GM18861 (cell line): ENCODE results near the gene TARP.
A peak's percentile ranks its signal among the peaks of the same experiment; 100 is the strongest.

Experiments used
- ATAC-seq: cut with Tn5 transposase; IDR thresholded peaks from one replicate; pipeline ENCODE4 v1.9.1; 2021; ENCODE audit not compliant: unreplicated experiment

Gene TARP

DNA sequence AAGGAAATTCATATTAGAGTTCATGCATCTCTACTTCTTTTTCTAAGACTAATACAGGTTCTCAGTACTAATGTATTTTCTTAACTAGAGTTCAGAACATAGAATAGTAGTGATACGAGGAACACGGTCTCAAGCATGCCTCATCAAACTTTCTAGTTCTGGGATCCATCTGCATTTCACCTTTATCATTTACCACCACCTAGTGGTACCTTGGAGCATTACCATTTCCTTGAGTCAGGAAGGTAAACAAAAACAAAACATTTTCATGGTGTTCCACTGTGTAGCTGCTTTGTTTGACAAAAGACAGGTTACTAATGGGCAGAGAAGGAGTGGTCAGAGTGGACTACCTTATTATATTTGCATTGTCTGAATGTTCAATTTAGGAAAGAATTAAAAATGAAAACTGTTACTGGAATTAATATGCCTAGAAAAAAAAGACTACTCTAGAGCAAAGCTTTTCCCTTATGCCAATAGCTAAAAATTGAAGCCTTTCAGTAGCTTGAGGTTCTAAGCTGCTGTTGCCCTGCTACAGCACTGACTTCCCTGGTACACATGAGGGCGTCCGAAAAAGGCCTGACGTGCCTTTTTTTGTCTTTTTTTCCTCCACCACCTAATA, 50.8 kb downstream of the TARP start:
- no peak for ATAC-seq

DNA sequence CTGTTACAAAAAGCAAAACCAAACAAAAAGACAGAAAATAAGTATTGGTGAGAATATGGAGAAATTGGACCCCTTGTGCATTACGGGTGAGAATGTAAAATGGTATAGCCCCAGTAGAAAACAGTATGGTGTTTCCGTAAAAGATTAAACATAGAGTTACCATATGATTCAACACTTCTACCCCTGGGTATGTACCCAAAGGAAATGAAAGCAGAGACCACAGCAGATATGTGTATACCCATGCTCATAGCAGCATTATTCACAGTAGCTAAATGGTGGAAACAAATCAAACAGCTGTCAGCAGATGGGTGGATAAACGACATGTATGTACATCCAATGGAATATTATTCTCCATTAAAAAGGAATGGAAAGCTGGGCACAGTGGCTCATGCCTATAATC, 53.0 kb downstream of the TARP start:
- ATAC-seq, result peak; percentile 84

DNA sequence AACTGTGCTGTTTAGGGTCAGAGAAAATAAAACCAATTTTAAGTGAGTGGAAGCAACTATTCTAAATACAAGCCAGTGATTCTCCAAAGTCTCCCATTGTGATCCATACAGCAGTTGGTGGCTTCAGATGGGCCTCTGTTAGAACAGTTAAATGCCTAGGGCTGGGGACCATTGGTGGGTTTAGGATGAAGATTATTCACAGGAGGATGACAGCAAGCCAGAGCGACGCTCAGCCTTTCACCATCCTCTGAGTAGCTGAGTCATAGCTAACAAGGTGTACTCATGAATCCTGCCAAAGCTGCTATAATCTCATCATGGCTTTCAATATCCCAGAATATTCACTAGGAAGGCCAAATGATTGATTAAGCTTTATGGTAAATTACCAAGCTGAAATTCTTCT, 55.8 kb downstream of the TARP start:
- no peak for ATAC-seq

DNA sequence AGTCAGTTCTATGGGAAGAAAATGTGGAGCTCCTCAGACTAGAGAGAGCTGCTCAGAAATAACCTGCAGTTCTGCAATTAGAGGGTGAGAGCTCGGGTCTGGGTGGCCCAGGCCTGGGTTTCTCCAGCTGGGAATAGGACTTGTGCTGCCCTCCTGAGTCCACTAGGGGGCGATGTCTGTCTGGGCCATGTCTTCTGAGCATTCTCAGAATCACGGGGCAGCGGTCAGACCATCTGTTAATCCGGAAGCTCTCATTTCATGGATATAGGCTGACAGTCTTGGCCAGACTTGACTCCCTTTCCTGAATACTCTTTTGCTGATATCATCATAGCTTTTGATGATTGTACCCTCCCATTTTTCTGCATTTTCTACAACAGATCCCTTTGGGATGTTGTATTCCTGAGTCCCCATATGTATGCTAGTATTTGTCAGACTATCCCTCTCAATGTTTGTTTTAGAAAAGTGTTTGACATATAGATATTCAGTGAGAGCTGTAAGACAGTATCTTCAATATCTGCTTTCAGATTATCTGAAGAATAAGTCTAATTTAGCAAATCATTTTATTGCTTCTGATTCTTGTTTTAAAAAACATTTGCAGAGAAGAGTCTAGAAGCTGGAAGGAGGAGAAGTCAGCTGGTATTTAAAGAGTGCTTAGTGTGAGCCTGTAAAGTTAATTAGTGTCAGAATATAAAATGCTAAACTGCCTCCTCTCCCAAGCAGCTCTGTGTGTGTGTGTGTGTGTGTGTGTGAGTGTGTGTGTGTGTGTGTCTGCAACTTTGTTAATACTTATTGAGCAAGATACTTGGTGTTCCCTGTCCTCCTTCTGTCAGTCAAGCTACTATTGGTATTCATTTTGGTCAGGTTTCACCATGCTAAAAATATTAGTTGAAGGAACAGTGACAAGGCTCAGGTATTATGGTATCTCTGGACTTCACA, 57.4 kb downstream of the TARP start:
- peak; percentile 64 for ATAC-seq

DNA sequence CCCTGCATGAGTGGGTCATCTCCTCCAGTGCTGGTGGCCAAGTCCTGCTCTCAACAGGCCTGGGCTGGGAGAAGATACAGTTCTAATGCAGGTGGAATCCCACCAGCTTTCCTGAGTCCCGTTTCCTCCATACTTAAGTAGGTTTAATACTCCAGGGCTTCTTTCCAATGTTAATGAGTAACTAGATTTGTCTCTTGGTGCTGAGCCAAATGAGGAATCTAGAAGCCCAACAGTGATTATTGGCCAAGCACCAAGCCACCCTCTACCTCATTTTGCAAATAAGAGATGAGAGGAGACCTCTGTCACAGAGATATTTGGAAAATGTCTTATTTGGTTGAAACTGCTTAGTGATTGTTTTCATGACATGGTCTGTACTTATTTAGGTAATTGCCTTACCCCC, 58.3 kb downstream of the TARP start:
- no peak for ATAC-seq

DNA sequence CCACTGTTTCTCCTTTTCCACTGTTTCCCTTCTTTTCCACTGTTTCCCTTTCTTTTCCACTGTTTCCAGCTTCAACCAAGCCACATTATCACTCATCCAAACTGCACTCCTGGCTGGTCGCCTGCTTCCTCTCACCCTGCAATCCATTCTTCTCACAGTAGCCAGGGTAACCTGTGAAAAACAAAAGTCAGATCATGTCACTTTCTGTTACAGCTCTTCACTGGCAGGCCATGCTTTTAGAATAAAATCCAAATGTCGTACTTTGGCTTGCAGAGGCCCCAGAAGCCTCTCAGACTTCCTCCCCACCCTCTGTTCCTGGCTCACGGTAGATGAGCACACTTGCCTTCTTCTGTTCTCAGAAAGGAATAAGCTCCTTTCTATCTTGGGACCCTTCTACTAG, 61.5 kb downstream of the TARP start:
- ATAC-seq, result no peak

DNA sequence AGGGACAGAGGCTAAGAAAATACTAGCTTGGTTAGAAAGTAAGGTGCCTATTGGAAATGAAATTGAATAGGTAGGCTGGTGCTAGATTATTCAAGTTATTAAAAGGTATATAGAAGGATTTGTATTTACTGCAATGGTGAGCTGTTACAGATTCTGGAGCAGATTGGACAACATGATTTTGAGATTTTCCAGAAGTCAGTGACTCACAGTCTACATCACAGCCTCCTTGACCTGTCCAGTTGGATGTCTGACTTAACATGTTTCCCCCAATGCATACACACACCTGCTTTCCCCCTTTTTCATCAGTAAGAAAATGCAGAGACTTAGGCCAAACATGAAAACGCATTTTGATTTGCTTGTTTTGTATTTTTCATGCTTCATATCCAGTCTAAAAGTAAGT, 62.0 kb downstream of the TARP start:
- ATAC-seq, result no peak
